BJ (cell line): ENCODE results near the gene SEMG1. TPM values are rescaled to one million over a fixed set of nuclear protein-coding genes. Genes with fewer than 3 reads are reported as not detected.

ENCODE experiments used
- CTCF ChIA-PET: fragments of 350-600 bp; formaldehyde crosslinking; extraction: SDS; loops from one replicate; lab custom pipeline; 2021; ENCODE audit warnings: antibody characterized with exemption, inconsistent platforms; lab: Yijun Ruan, JAX
- POLR2A ChIA-PET: fragments of 300-600 bp; sonication (Branson Sonifier 250); formaldehyde crosslinking; extraction: SDS; loops from one replicate; lab custom pipeline; 2021; ENCODE audit warnings: antibody characterized with exemption; lab: Charles Lee
- DNase-seq: peaks from one replicate; pipeline ENCODE4 v3.0.0-alpha.2; 2011; ENCODE audit warnings: low read depth
- H3K27me3 ChIP-seq: 2 replicates; pipeline ENCODE4 v1.6.0; 2011; ENCODE audit warnings: low read length; ENCODE audit not compliant: control insufficient read depth, insufficient read depth
- H3K36me3 ChIP-seq: 2 replicates; pipeline ENCODE4 v1.5.1; 2011; ENCODE audit warnings: low read length; ENCODE audit not compliant: control insufficient read depth, insufficient read depth
- H3K4me3 ChIP-seq: 2 replicates; pipeline ENCODE4 v1.5.1; 2011; ENCODE audit warnings: low read depth, mild to moderate bottlenecking, control low read depth, low read length
- CTCF ChIP-seq: IDR thresholded peaks from 2 replicates; pipeline ENCODE4 v1.5.1; 2011; ENCODE audit warnings: low read depth, mild to moderate bottlenecking, control low read depth, inconsistent platforms, low read length, moderate library complexity; ENCODE audit not compliant: insufficient read depth
- polyA plus RNA-seq: library from polyadenylated mRNA; depleted of rRNA; stranded (reverse); fragments of >200 nt; gene quantifications from 2 replicates; pipeline ENCODE4 v1.2.3, GENCODE V29; 2011

Gene SEMG1
- polyA plus RNA-seq, 1 experiment = not detected

DNA sequence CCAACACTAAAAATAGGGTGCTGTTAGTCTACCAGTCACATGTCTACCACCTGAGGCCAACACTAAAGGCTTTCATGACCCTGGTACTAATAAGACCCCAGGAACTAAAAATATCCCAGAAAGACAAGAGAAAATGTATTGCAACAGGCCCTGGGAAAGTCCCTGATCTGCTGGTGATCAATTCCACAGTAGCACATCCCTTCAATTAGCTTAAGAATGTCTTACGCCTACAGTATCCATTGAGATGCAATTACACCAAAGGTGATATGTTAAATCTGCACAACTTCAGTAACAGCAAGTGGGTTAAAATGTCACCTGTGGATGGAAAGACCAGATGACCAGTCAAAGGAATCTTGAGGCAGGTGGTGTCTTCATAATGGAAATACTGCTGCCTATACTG lies 3.1 kb downstream of the SEMG1 start:
- TF ChIP-seq CTCF = no peak
- no peak for DNase-seq
- no peak overlapping the region for H3K4me3 ChIP-seq
- no peaks in the 10 kb centered on the region for H3K36me3 ChIP-seq
- peaks cover 2% of the 10 kb centered on the region; the same call in 1 of the 2 replicates for H3K27me3 ChIP-seq
- ChIA-PET POLR2A (no interaction called here), CTCF (no interaction called here)

DNA sequence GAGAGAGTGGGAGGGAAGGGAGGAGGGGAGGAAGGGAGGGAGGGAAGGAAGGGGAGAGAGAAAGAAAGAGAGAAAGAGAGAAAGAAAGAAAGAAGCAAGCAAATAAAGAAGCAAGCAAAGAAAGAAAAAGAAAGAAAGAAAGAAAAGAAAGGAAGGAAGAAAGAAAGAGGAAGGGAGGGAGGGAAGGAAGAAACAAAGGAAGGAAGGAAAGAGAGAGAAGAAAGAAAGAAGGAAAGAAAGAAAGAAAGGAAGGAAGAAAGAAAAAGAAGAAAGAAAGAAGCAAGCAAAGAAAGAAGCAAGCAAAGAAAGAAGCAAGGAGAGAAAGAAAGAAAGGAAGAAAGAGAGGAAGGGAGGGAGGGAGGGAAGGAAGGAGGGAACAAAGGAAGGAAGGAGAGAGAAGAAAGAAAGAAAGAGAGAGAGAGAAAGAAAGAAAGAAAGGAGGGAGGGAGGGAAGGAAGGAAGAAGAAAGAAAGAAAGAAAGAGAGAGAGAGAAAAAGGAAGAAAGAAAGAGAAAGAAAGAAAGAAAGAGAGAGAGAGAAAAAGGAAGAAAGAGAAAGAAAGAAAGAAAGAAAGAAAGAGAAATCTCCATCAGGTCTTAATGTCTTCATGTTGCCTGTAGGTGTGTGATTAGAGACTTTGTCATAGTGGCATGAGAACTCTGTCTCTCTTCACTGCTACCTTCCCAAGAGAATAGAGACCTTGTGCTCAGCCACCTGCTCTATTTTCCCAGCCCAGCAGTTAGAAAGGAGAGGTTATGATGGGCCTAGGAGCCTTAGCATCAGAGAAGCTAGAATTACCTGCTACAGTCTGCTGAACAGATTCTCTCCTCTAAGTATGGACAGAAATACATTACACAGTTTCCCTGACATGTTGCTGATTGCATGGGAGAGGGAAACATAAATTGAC lies 5.0 kb downstream of the SEMG1 start:
- H3K36me3 ChIP-seq = no peaks in the 10 kb centered on the region
- TF ChIP-seq CTCF = no peak
- peaks cover 1% of the 10 kb centered on the region; the same call in 1 of the 2 replicates for H3K27me3 ChIP-seq
- POLR2A ChIA-PET = no interaction called here
- H3K4me3 ChIP-seq = no peak overlapping the region
- no peak for DNase-seq
- CTCF ChIA-PET = no interaction called here

DNA sequence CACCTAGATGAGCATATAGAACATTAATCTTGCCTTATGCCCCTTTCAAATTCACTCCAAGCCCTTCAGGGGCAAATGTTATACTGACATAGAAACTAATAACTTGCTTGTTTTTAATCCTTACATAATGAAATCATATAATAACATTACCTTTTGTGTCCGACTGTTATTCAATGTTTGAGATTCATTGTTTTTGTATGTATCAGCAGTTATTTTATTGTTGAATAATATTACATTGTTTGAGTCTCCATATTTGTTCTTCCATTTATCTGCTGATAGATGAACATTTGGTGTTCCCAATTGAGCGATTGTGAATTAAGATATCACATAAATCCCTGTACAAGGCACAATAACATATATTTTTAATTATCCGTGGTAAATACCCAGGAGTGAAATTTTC lies 6.0 kb downstream of the SEMG1 start:
- ChIA-PET POLR2A (no interaction called here), CTCF (no interaction called here)
- Histone ChIP-seq H3K4me3 (no peak overlapping the region), H3K36me3 (no peaks in the 10 kb centered on the region), H3K27me3 (no peaks in the 10 kb centered on the region)
- DNase-seq = no peak
- no peak for TF ChIP-seq CTCF

- H3K27me3 ChIP-seq = peaks cover 5% of the 10 kb centered on the region
- no peak for TF ChIP-seq CTCF
- ChIA-PET CTCF (interaction anchor here (1.0 to 1.3 kb wide), 3 partner anchors 15 to 72 kb away, joined by 3 to 5 read pairs (median 3); no protein-coding TSS in a partner anchor), POLR2A (no interaction called here)
- H3K4me3 ChIP-seq = no peak overlapping the region
- DNase-seq = no peak
- no peaks in the 10 kb centered on the region for H3K36me3 ChIP-seq
Observed at GRCh38 chr20:45218124-45218523, 11.3 kb downstream of the SEMG1 start.

DNA sequence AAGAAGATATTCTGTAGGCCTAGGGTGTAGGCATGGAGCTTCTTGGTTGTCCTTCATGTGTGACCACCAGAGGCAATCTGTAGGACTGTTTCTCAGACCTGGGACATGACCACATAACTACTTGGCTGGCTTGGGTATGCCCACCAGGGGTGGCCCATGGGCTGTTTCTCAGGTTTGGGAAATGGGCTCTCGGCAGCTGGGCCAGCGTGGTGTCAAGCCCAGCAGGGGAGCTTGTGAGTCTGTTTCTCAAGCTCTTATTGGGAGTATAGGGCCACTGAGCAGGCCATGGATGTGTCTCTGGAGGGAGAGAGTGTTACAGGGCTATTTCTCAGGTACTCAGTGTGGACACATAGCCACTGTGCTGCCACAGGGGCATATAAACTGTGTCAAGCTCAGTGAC lies 11.8 kb downstream of the SEMG1 start:
- no peak for TF ChIP-seq CTCF
- peaks cover 5% of the 10 kb centered on the region for H3K27me3 ChIP-seq
- POLR2A ChIA-PET = no interaction called here
- CTCF ChIA-PET = interaction anchor here (1.0 to 1.3 kb wide), 2 partner anchors 14 to 72 kb away, joined by 3 to 5 read pairs; no protein-coding TSS in a partner anchor
- H3K36me3 ChIP-seq = no peaks in the 10 kb centered on the region
- no peak overlapping the region for H3K4me3 ChIP-seq
- no peak for DNase-seq
